ENCODE results near the gene COA8.
A peak's percentile ranks its signal among the peaks of the same experiment; 100 is the strongest.

The COA8 gene

GRCh38 chr14:103627073-103628025 lies 64.6 kb downstream of the COA8 start:
- no peak for DNase-seq

DNA sequence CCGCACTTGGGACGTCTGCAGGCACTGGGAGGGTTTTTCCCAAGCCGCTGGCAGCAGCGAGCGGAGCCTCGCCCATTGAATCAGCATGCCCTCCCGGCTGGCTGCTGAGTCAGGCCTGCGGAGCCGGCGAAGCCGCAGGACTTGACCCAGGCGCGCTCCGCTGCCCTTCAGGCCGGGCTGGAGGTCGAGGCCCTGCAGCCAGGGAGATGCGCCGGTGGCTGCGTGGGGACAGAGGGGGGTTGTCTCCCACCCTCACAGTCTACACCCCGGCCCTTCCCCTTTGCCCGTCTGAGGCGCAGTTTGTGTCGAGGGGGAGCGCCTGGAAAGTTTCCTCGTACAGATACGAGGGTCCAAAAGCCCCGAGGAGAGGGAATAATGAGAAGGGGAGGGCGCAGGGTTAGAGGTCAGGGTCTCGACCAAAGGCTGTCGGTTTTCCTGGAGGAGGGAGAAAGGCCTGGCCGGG lies 65.5 kb downstream of the COA8 start:
- no peak for DNase-seq

DNA sequence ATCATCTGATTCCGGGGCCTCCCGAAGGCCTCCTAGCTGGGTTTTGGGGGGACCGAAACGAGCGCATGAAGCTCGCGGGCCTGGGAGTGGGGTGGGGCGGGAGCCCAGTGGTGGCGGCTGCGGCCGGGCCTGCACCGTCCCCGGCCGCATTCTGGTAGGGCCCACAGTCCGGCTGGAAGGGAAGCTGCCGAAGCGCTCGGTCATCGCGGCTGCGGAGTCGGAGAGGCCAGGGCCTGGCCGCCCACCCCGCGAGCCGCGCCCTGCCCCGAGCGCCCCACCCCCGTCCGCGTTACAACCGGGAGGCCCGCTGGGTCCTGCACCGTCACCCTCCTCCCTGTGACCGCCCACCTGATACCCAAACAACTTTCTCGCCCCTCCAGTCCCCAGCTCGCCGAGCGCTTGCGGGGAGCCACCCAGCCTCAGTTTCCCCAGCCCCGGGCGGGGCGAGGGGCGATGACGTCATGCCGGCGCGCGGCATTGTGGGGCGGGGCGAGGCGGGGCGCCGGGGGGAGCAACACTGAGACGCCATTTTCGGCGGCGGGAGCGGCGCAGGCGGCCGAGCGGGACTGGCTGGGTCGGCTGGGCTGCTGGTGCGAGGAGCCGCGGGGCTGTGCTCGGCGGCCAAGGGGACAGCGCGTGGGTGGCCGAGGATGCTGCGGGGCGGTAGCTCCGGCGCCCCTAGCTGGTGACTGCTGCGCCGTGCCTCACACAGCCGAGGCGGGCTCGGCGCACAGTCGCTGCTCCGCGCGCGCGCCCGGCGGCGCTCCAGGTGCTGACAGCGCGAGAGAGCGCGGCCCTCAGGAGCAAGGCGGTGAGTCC lies 66.1 kb downstream of the COA8 start, which contains the start of gene KLC1:
Gene KLC1 (plus strand): TSS at position 528 of the 819 bp plus-strand sequence. CDS start 25,354 bp downstream, outside the sequence.
- peak; percentile 46 for DNase-seq

GRCh38 chr14:103629503-103630121 lies 66.9 kb downstream of the COA8 start:
- no peak for DNase-seq

- DNase-seq: no peak
These were observed 67.8 kb downstream of the COA8 start for GRCh38 chr14:103630364-103631108.

DNA sequence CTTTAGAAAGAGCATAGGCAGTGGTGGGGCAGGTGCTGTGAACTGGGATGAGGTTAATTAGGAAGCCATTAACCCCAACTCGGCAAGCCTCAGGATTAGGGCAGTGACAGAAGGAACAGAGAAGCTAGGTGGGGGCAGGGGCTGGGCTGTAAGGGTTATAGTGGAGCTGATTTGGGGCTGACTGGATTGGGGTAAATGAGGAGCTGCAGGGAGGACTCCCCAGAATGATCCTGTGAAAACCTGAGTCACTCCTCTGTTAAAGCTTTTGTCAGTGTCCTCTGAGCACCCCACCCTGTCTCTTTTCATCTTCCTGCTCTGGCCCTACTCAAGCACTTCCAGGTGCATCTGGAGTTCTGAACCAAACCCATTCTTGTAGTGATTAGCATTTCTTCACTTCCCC lies 70.6 kb downstream of the COA8 start:
- DNase-seq: no peak

- DNase-seq: no peak
These were observed 71.4 kb downstream of the COA8 start for GRCh38 chr14:103634156-103634555.

- no peak for DNase-seq
These were observed 75.8 kb downstream of the COA8 start for GRCh38 chr14:103638594-103638993.

All from NCI-H1694 treated with DMSO at 0.1 percent for 48 hours (cell line).